ENCODE data around the gene ZCCHC2.

GRCh38 chr18:62498616-62499262, 24.1 kb upstream of the ZCCHC2 start:
- TF ChIP-seq POLR2A (IDR thresholded peaks at IDR 0.05) (no peak), CTCF (IDR thresholded peaks at IDR 0.05) (no peak), EP300 (IDR thresholded peaks at IDR 0.05; ENCODE audit: low read depth) (no peak), POLR2AphosphoS5 (IDR thresholded peaks at IDR 0.05) (no peak)

Measured in transverse colon (tissue), 4 donors.